Heart left ventricle (tissue), 16 donors: ENCODE measurements around the gene DHRS3. TPM values are rescaled to one million over a fixed set of nuclear protein-coding genes. Genes with fewer than 3 reads are reported as not detected.
A peak's percentile ranks its signal among the peaks of the same experiment; 100 is the strongest.

Source experiments
- ATAC-seq, 4 donors: fragments of 200-7000 bp; cut with Tn5 transposase; one replicate each; pipeline ENCODE4 v1.9.1; 2020 to 2022; ENCODE audit warnings: moderate library complexity in 4 of 4, mild to moderate bottlenecking in 3 of 4, moderate number of reproducible peaks in 1 of 4
- DNase-seq, 5 donors: peaks; one replicate each; pipeline ENCODE4 v3.0.0-alpha.2; 2020
- H3K27ac ChIP-seq, 12 donors: fragments of 200-600 bp; sonication (generic) in 4 of 12; one replicate each; pipeline versions ENCODE4 v1.5.0 to v1.8.0; 2016 to 2022; ENCODE audit warnings: mild to moderate bottlenecking in 2 of 12
- H3K27me3 ChIP-seq, 9 donors: fragments of 200-600 bp; sonication (generic) in 2 of 9; one replicate each; pipeline versions ENCODE4 v1.5.1 to v1.8.0; 2016 to 2022; ENCODE audit warnings: mild to moderate bottlenecking in 3 of 9
- H3K36me3 ChIP-seq, 9 donors: fragments of 200-600 bp; sonication (generic) in 2 of 9; one replicate each; pipeline versions ENCODE4 v1.5.0 to v1.8.0; 2018 to 2022; ENCODE audit warnings: mild to moderate bottlenecking in 2 of 9
- H3K4me1 ChIP-seq, 12 donors: fragments of 200-600 bp; sonication (generic) in 4 of 12; one replicate each; pipeline versions ENCODE4 v1.5.0 to v1.8.0; 2016 to 2022; ENCODE audit warnings: mild to moderate bottlenecking in 3 of 12
- H3K4me3 ChIP-seq, 12 donors: fragments of 200-600 bp; sonication (generic) in 4 of 12; one replicate each; pipeline versions ENCODE4 v1.5.0 to v1.8.0; 2017 to 2022; ENCODE audit warnings: mild to moderate bottlenecking in 9 of 12, moderate library complexity in 4 of 12
- H3K9me3 ChIP-seq, 12 donors: fragments of 200-600 bp; sonication (generic) in 4 of 12; one replicate each; pipeline versions ENCODE4 v1.5.0 to v1.8.0; 2016 to 2022; ENCODE audit warnings: mild to moderate bottlenecking in 1 of 12
- CTCF ChIP-seq, 12 donors: fragments of 200-600 bp; sonication (generic) in 4 of 12; IDR thresholded peaks; one replicate each; pipeline versions ENCODE4 v1.5.0 to v1.8.0; 2018 to 2022; ENCODE audit warnings: antibody characterized with exemption in 12 of 12, mild to moderate bottlenecking in 5 of 12
- POLR2A ChIP-seq, 2 donors: fragments of 450-650 bp; IDR thresholded peaks; one replicate each; pipeline ENCODE4 v1.6.1; 2017; ENCODE audit warnings: antibody characterized with exemption in 2 of 2, mild to moderate bottlenecking in 2 of 2, moderate library complexity in 2 of 2
- WGBS, 4 donors: extraction: QIAGEN DNeasy Blood & Tissue Kit in 2 of 4; methylation state at CpG; one replicate each; pipeline versions ENCODE4 v1.1.5 to v1.1.7; 2013 to 2018; 5-methylcytosine and 5-hydroxymethylcytosine counted together
- intact Hi-C, 10 donors: fragments of 100-400 bp; cut with DNase I; formaldehyde crosslinking; loops; one replicate each; pipeline versions ENCODE4 v1.11.1 to v1.14.2; 2022
- microRNA-seq, 4 donors: library from miRNA; unstranded; fragments of <30 nt; microRNA quantifications; one replicate each; pipeline versions ENCODE4 to v1.2.0, GENCODE V29; 2017 to 2020
- polyA plus RNA-seq, 2 donors: library from polyadenylated mRNA; stranded (reverse); fragments of 200-250 nt; gene quantifications; one replicate each; pipeline ENCODE4 v1.2.3, GENCODE V29; 2013
- total RNA-seq, 9 donors: library from RNA; depleted of rRNA in 2 of 9; stranded (reverse); fragments of >200 nt in 2 of 9; fragmentation: NEBNext Ultra II Directional in 3 of 9; extraction: Animal tissue kit (Norgen Biotek cat#: 25700) in 3 of 9; gene quantifications; one replicate each; pipeline versions ENCODE4 v1.1.0 to v1.2.4, GENCODE V29; 2016 to 2023
- donor health status: ischemic (EF 13 %, LVEDD 7.1; RV severe dilation, severe dysfunction).
- donor health status: healthy with polysubstance abuse.
- donor health status: DM: no; HTN: yes; CAD: no.
- donor health status: DM: no; HTN: no; CAD: no.
- donor health status: ischemic (EF 25% LVEDD 6.9; RV normal size, moderate dysfunction).
- donor health status: ischemic (EF 25% LVEDD 5.7; RV mildly dilated, moderate dysfunction).
- donor health status: healthy.
- donor health status: DM: yes; HTN: yes; CAD: no.
- donor health status: ischemic (EF 35%, LVEDD 5.7; RV mildly dilated, moderate dysfunction).
- donor health status: nonischemic (EF 11% LVEDD 7.7; RV severe dilation, severe dysfunction).
- donor health status: DM: yes; HTN: yes; CAD: no.
- donor health status: PGD.
- donor health status: ischemic (EF 29% LVEDD 5.4; RV normal size, mild dysfunction).
- donor health status: nonischemic (EF 23%, LVEDD 6.1; RV moderate dilation, normal function).

Gene DHRS3
- total and polyA plus RNA-seq, 11 donors, result 28.6 to 102 (median 59.9) TPM

- Histone ChIP-seq H3K27ac (no peak overlapping the region), H3K4me1 (peaks cover 0 to 24% (median 13%) of the 10 kb centered on the region in 12 donors), H3K4me3 (no peak overlapping the region), H3K36me3 (no peaks in the 10 kb centered on the region), H3K27me3 (no peaks in the 10 kb centered on the region), H3K9me3 (no peaks in the 10 kb centered on the region)
- 82 to 86% (median 84%) methylated on average over 5 of the region's 5 CpGs for WGBS, 4 donors
- DNase-seq, result no peak
- ATAC-seq, result no peak
- TF ChIP-seq POLR2A (IDR thresholded peaks at IDR 0.05), result no peak
- TF ChIP-seq CTCF (IDR thresholded peaks at IDR 0.05), result no peak
- intact Hi-C loops, result no loop called here
Observed at GRCh38 chr1:12521096-12521495, 96.9 kb downstream of the DHRS3 start.

DNA sequence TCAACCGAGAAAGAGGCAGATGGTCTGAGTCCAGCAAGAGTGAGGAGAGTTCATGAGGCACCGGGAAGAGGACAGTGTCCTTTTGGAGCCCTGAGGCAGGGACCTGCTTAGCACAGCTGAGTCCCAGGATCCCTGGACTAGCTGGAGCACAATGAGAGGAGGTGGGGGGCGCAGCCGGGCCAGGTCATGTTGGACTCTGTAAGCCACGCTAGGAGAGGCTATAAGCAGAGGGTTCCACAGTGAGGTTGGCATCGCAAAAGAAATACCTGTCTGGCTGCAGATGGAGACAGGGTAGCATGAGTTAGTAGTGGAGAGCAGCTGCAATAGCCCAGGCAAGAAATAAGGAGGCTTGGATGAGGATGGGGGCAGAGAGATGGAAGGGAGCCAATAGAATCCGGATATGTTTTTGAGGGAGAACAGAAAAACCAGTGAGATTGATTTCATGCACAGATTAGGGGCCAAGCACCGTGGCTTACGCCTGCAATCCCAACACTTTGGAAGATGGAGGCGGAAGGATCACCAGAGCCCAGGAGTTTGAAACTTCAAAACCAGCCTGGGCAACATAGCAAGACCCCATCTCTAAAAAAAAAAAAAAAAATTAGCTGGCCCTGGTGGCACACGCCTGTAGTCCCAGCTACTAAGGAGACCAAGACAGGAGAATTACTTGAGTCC is 98.2 kb downstream of the DHRS3 start:
- H3K36me3 ChIP-seq, result no peaks in the 10 kb centered on the region
- no peaks in the 10 kb centered on the region for H3K27me3 ChIP-seq
- no peaks in the 10 kb centered on the region for H3K9me3 ChIP-seq
- ATAC-seq (peak in 2 of 4 donors; percentile 9 to 29), DNase-seq (no peak)
- TF ChIP-seq CTCF (IDR thresholded peaks at IDR 0.05) (no peak), POLR2A (IDR thresholded peaks at IDR 0.05) (no peak)
- peaks cover 0 to 17% (median 12%) of the 10 kb centered on the region in 12 donors for H3K4me1 ChIP-seq
- peak overlapping the region in 1 of 12 donors; percentile 81 for H3K27ac ChIP-seq
- intact Hi-C loops, result loop anchor here in 3 of 10 donors (5.0 to 10.0 kb wide), 2 partner anchors 95 to 97 kb away; partner anchors contain the start of gene DHRS3 (in 3 of the 3)
- 88 to 92% (median 90%) methylated on average over 11 of the region's 11 CpGs for WGBS, 4 donors
- no peak overlapping the region for H3K4me3 ChIP-seq

DNA sequence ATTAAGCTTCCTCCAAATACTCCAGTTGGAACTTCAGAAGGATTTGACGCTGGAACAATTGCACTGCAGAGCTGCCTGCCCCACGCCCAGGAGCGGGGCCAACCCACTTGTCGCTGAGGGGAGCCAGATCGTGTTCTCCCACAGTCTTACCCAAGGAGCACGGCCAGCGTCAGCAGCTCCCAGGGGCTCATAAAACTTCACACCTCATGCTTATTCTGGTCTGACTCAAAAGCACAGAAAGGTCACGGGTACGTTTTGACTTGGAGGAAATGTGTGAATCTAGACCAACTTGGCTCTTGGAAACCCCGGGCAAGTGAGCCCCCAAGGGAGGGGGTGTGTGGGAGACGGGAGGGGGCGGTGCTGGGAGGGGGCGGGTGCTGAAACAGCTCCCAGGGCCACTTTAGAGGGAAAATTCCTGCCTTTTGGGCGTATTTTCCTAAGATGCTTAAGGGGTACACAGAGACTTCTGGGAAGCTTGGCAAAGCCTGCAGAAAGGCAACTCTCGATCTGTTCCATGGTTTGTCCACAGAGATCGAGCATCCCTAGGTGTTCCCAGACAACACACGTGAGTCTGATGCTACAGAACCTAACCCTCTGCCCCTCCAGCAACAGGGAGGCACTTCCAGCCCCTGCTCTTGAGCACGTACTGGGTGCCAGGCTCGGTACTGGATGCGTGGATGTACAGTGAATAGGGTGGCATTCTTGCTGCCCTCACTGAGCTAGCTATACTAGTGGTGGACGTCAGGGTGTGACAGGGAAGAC is 98.9 kb downstream of the DHRS3 start:
- Histone ChIP-seq H3K27me3 (no peaks in the 10 kb centered on the region), H3K4me1 (peaks cover 0 to 22% (median 13%) of the 10 kb centered on the region in 12 donors), H3K36me3 (no peaks in the 10 kb centered on the region), H3K4me3 (peak overlapping the region in 1 of 12 donors; percentile 7), H3K9me3 (no peaks in the 10 kb centered on the region), H3K27ac (peak overlapping the region in 3 of 12 donors; percentile 13 to 81 (median 15))
- intact Hi-C loops, result loop anchor here in 3 of 10 donors (5.0 to 10.0 kb wide), 2 partner anchors 96 to 98 kb away; partner anchors contain the start of gene DHRS3 (in 3 of the 3)
- TF ChIP-seq CTCF (IDR thresholded peaks at IDR 0.05) (no peak), POLR2A (IDR thresholded peaks at IDR 0.05) (no peak)
- ATAC-seq, result peak; percentile 72 to 96 (median 84)
- WGBS, 4 donors, result 26 to 32% (median 31%) methylated on average over 20 to 21 of the region's 21 CpGs
- peak; percentile 56 to 85 (median 80) for DNase-seq

Small RNAs within 50 kb of the gene (microRNA-seq; reads per million reads assigned to microRNA genes)
- 0.19 to 1.5 (median 0.51) reads per million in 4 donors for gene MIR6730

Other genes with a start within 250 kb of the DHRS3 start
- gene AADACL4, start 25.9 kb upstream of the DHRS3 start, total RNA-seq, result not detected
- not detected for gene AADACL4, start 25.9 kb upstream of the DHRS3 start, polyA plus RNA-seq
- not detected for gene AADACL3, start 97.9 kb upstream of the DHRS3 start, total RNA-seq
- not detected for gene AADACL3, start 97.9 kb upstream of the DHRS3 start, polyA plus RNA-seq
- gene CFAP107, start 128.0 kb upstream of the DHRS3 start, total RNA-seq, result not detected
- gene CFAP107, start 128.0 kb upstream of the DHRS3 start, polyA plus RNA-seq, result not detected
- gene PRAMEF12, start 155.5 kb upstream of the DHRS3 start, total RNA-seq, result not detected
- not detected for gene PRAMEF12, start 155.5 kb upstream of the DHRS3 start, polyA plus RNA-seq
- gene PRAMEF1, start 173.2 kb upstream of the DHRS3 start, total RNA-seq, result not detected
- gene PRAMEF1, start 173.2 kb upstream of the DHRS3 start, polyA plus RNA-seq, result not detected
- not detected for gene PRAMEF11, start 213.2 kb upstream of the DHRS3 start, total RNA-seq
- not detected for gene PRAMEF11, start 213.2 kb upstream of the DHRS3 start, polyA plus RNA-seq
- not detected for gene HNRNPCL1, start 230.5 kb upstream of the DHRS3 start, total RNA-seq
- gene HNRNPCL1, start 230.5 kb upstream of the DHRS3 start, polyA plus RNA-seq, result not detected
- not detected for gene PRAMEF2, start 238.9 kb upstream of the DHRS3 start, total RNA-seq
- gene PRAMEF2, start 238.9 kb upstream of the DHRS3 start, polyA plus RNA-seq, result not detected